ENCODE results near the gene TASOR2. TPM values are rescaled to one million over a fixed set of nuclear protein-coding genes. Genes with fewer than 3 reads are reported as not detected.

TASOR2 gene
- total and polyA plus RNA-seq, 4 donors = 12.3 to 108 (median 29.1) TPM

DNA sequence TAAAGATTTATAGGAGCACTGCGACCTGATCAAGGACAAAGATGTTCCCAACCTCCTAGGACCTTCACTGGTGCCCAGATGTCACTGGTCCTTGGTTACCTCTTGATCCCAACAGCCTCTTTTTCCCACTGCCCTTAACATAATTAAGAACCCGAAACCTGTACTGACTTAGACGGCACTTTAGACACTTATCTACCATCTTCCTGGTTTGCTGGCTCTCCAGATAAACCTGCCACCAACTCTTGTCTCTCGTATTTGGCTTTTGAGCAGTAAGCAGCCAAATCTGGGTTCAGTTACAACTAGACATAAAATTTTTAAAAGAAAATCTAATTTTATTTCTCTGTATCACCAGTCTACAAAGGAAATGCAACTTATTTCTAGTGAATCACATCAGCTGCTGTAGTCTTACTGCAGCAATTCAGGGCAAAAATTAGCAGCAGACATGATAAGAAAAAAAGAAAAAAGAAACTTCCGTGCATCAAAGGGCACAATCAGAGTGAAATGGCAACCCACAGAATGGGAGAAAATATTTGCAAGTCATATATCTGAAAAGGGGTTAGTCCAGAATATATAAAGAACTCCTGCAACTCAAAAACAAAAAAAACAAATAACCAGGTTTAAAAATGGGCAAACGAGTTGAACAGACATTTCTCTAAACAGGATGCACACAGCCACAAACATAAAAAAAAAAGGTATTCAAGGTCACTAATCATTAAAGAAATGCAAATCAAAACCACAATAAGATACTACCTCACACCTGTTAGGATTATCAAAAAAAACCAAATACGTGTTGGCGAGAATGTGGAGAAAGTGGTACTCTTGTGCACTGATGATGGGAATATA lies 27.7 kb upstream of the TASOR2 start:
- peaks cover 0 to 4% (median 0%) of the 10 kb centered on the region in 4 donors for H3K36me3 ChIP-seq (ENCODE audit: control insufficient read depth in 4 of 4, insufficient read depth in 4 of 4, low read length in 4 of 4)
- TF ChIP-seq, protein P1, sequence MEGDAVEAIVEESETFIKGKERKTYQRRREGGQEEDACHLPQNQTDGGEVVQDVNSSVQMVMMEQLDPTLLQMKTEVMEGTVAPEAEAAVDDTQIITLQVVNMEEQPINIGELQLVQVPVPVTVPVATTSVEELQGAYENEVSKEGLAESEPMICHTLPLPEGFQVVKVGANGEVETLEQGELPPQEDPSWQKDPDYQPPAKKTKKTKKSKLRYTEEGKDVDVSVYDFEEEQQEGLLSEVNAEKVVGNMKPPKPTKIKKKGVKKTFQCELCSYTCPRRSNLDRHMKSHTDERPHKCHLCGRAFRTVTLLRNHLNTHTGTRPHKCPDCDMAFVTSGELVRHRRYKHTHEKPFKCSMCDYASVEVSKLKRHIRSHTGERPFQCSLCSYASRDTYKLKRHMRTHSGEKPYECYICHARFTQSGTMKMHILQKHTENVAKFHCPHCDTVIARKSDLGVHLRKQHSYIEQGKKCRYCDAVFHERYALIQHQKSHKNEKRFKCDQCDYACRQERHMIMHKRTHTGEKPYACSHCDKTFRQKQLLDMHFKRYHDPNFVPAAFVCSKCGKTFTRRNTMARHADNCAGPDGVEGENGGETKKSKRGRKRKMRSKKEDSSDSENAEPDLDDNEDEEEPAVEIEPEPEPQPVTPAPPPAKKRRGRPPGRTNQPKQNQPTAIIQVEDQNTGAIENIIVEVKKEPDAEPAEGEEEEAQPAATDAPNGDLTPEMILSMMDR (IDR thresholded peaks at IDR 0.05; ENCODE audit: control extremely low read depth, extremely low read depth) = no peak
- 86 to 92% methylated on average over 8 of the region's 8 CpGs for WGBS, 2 donors
- H3K27me3 ChIP-seq (ENCODE audit: control insufficient read depth in 3 of 3, insufficient read depth in 3 of 3, low read length in 2 of 3) = no peaks in the 10 kb centered on the region
- H3K9me3 ChIP-seq (ENCODE audit: control insufficient read depth in 4 of 4, insufficient read depth in 3 of 4, low read length in 3 of 4) = no peaks in the 10 kb centered on the region
- no peak overlapping the region for H3K4me3 ChIP-seq
- H3K9ac ChIP-seq (ENCODE audit: insufficient read depth in 1 of 2, low read length in 2 of 2) = no peak overlapping the region
- ATAC-seq (ENCODE audit: insufficient read depth, low FRiP score) (no peak), DNase-seq (no peak)
- no peak overlapping the region for H3K27ac ChIP-seq (ENCODE audit: low read depth in 1 of 2, low read length in 1 of 2)
- peaks cover 0 to 19% (median 4%) of the 10 kb centered on the region in 5 donors for H3K4me1 ChIP-seq (ENCODE audit: control insufficient read depth in 5 of 5, insufficient read depth in 5 of 5, low read length in 5 of 5)

DNA sequence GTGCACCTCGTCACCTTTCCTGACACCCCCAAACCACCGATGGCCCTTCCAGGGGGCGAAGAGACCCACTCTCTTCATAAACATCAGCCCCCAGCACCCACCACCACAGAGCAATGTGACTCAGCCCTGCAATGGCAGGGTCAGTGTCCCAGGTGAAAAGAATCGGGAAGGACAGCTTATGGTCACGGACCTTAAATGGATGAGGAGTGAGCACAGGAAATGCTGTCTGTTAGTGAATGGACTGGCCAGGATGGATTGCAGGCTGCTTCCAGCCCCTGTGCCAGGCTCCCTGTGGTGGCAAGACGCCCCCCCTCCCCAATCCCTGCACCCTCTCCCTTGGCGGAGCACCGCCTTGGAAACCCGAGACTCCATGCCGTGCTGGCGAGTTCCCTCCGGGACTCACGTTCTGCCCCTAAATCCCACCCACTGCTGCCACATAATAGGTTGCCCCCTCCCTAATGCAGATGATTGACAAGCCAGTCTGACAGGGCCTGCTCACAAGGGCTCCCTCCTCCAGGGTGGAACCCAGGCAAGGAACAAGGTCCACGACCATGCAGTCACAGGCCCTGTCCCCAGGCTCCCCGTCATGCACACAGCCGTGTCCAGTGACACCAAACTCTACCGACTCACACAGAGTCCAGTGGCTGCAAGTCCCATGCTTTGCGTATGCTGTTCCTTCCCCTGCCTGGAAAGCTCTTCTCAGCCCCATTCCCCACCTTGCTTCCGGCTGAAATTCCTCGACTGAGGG lies 25.6 kb upstream of the TASOR2 start:
- no peak overlapping the region for H3K4me3 ChIP-seq
- no peak overlapping the region for H3K27ac ChIP-seq (ENCODE audit: low read depth in 1 of 2, low read length in 1 of 2)
- H3K9ac ChIP-seq (ENCODE audit: insufficient read depth in 1 of 2, low read length in 2 of 2) = no peak overlapping the region
- DNase-seq = peak in 1 of 3 donors; percentile 23
- TF ChIP-seq, protein P1 (IDR thresholded peaks at IDR 0.05; ENCODE audit: control extremely low read depth, extremely low read depth) = no peak
- H3K4me1 ChIP-seq (ENCODE audit: control insufficient read depth in 5 of 5, insufficient read depth in 5 of 5, low read length in 5 of 5) = peaks cover 0 to 20% (median 4%) of the 10 kb centered on the region in 5 donors
- 75 to 82% methylated on average over 20 of the region's 20 CpGs for WGBS, 2 donors
- no peaks in the 10 kb centered on the region for H3K27me3 ChIP-seq (ENCODE audit: control insufficient read depth in 3 of 3, insufficient read depth in 3 of 3, low read length in 2 of 3)
- H3K9me3 ChIP-seq (ENCODE audit: control insufficient read depth in 4 of 4, insufficient read depth in 3 of 4, low read length in 3 of 4) = no peaks in the 10 kb centered on the region
- H3K36me3 ChIP-seq (ENCODE audit: control insufficient read depth in 4 of 4, insufficient read depth in 4 of 4, low read length in 4 of 4) = no peaks in the 10 kb centered on the region
- no peak for ATAC-seq (ENCODE audit: insufficient read depth, low FRiP score)

DNA sequence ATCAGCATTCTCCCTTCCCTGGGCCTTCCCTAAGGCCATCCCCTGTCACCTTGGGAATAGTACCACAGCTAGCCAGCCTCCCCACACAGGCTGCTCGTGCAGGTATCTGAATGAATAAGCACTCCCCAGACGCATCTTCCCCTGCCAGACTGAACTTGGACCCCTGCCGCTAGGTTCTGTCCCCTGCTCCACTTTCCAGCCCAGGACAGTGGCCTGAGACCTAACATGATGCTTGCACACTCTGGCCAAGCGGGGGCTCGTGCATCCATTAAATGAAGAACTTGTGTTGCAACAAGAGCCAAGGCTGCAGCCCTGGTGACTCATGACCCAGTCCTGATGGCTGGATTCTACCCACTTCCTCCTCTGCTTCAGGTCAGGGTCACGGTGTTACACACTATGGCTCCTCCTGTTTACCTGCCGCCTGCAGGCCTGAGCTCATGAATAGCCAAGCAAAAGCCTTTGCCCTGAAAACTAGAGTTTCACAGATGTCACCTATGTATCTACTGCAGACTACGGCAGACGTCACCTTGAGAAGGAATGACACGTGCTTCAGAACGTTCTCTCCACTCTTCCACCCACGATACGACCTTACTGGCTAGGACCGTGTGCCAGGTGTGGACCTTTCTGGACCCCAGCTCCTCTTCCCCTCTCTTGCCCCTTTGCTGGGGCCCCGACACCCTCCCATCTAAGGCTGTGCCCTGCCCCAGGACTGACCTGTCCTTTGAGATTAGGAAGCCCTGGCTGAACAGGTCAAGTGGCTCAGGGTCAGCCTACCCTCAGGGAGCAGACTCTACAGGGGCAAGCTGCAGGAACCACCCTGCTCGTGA lies 24.7 kb upstream of the TASOR2 start:
- H3K4me3 ChIP-seq = no peak overlapping the region
- WGBS, 2 donors = 55 to 65% methylated on average over 16 of the region's 16 CpGs
- peaks cover 0 to 21% (median 4%) of the 10 kb centered on the region in 5 donors for H3K4me1 ChIP-seq (ENCODE audit: control insufficient read depth in 5 of 5, insufficient read depth in 5 of 5, low read length in 5 of 5)
- DNase-seq (no peak), ATAC-seq (ENCODE audit: insufficient read depth, low FRiP score) (peak; percentile 74)
- no peaks in the 10 kb centered on the region for H3K27me3 ChIP-seq (ENCODE audit: control insufficient read depth in 3 of 3, insufficient read depth in 3 of 3, low read length in 2 of 3)
- no peak overlapping the region for H3K9ac ChIP-seq (ENCODE audit: insufficient read depth in 1 of 2, low read length in 2 of 2)
- TF ChIP-seq, protein P1 (IDR thresholded peaks at IDR 0.05; ENCODE audit: control extremely low read depth, extremely low read depth) = no peak
- no peaks in the 10 kb centered on the region for H3K36me3 ChIP-seq (ENCODE audit: control insufficient read depth in 4 of 4, insufficient read depth in 4 of 4, low read length in 4 of 4)
- H3K9me3 ChIP-seq (ENCODE audit: control insufficient read depth in 4 of 4, insufficient read depth in 3 of 4, low read length in 3 of 4) = no peaks in the 10 kb centered on the region
- no peak overlapping the region for H3K27ac ChIP-seq (ENCODE audit: low read depth in 1 of 2, low read length in 1 of 2)
